BLaER1 (cell line): Measurements from ENCODE around the gene TTLL11.
"Not testable (repeated sequence)": the region's sequence is repeated elsewhere in the genome, so short reads cannot be mapped to it uniquely, and the experiment has no call there.

Experiments used
- H3K27ac ChIP-seq: shearing (Covaris generic); formaldehyde crosslinking; 2 replicates; pipeline ENCODE4 v1.8.1; 2022
- H3K27me3 ChIP-seq: shearing (Covaris generic); formaldehyde crosslinking; 2 replicates; pipeline ENCODE4 v1.8.1; 2022
- H3K36me3 ChIP-seq: shearing (Covaris generic); formaldehyde crosslinking; 2 replicates; pipeline ENCODE4 v1.8.1; 2022
- H3K4me1 ChIP-seq: shearing (Covaris generic); formaldehyde crosslinking; 2 replicates; pipeline ENCODE4 v1.8.1; 2022
- H3K4me2 ChIP-seq: shearing (Covaris generic); formaldehyde crosslinking; 2 replicates; pipeline ENCODE4 v1.8.1; 2022
- H3K4me3 ChIP-seq: shearing (Covaris generic); formaldehyde crosslinking; 2 replicates; pipeline ENCODE4 v1.8.1; 2022
- H3K9ac ChIP-seq: shearing (Covaris generic); formaldehyde crosslinking; 2 replicates; pipeline ENCODE4 v1.8.1; 2022
- H3K9me3 ChIP-seq: shearing (Covaris generic); formaldehyde crosslinking; 2 replicates; pipeline ENCODE4 v1.8.1; 2022
- H4K20me1 ChIP-seq: shearing (Covaris generic); formaldehyde crosslinking; 2 replicates; pipeline ENCODE4 v1.8.1; 2022
- Cebpa-rat ChIP-seq: shearing (Covaris generic); IDR thresholded peaks from 2 replicates; pipeline ENCODE4 v1.8.1; 2022

Gene TTLL11

GRCh38 chr9:122118343-122119165 lies 25.4 kb upstream of the TTLL11 start:
- no peak overlapping the region for H3K27ac ChIP-seq
- H3K36me3 ChIP-seq, result no peaks in the 10 kb centered on the region
- no peaks in the 10 kb centered on the region for H3K4me1 ChIP-seq
- no peaks in the 10 kb centered on the region for H4K20me1 ChIP-seq
- no peak overlapping the region for H3K9ac ChIP-seq
- H3K9me3 ChIP-seq, result no peaks in the 10 kb centered on the region
- no peak overlapping the region for H3K4me2 ChIP-seq
- no peak overlapping the region for H3K4me3 ChIP-seq
- TF ChIP-seq Cebpa-rat, result no peak
- H3K27me3 ChIP-seq, result no peaks in the 10 kb centered on the region

GRCh38 chr9:122117241-122117640 lies 24.1 kb upstream of the TTLL11 start:
- H3K9me3 ChIP-seq, H3K27me3 ChIP-seq, H3K4me1 ChIP-seq: not testable (repeated sequence)

DNA sequence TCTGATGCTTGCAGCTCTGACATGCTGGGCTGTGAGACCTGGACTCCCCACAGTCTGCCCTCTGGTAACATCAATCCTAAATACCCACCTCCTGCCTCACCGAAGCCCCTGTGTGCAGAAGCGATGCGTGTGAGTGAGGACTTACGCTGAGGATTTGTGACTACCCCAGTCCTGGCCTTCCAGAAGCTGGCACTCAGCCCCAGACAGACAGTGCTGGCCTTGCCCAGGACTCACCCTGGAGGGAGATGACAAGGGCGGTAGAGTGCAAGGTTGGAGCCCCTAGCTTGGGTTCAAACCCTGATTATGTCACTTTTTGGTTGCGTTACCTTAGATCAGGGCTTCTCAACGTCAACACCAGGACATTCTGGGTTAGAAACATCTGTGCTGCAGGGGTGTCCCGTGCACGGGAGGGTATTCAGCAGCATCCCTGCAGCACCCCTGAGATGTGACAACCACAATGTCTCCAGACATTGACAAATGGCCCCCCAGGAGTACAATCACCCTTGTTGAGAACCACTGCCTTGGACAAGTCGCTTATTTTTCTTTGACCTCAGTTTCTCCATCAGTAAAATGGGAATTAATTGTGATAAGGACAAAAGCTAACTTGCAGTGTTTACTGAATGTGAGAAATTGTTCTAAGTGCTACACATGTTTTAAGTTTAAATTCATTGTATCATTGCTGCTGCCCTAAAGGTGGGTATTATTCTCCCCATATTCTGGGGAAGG lies 23.5 kb upstream of the TTLL11 start:
- Histone ChIP-seq H3K27ac (no peak overlapping the region), H3K36me3 (no peaks in the 10 kb centered on the region), H3K27me3 (no peaks in the 10 kb centered on the region), H3K4me2 (no peak overlapping the region), H3K4me1 (no peaks in the 10 kb centered on the region), H3K9ac (no peak overlapping the region), H3K4me3 (no peak overlapping the region), H3K9me3 (no peaks in the 10 kb centered on the region), H4K20me1 (no peaks in the 10 kb centered on the region)
- no peak for TF ChIP-seq Cebpa-rat

More at GRCh38 chr9:122117241-122117640, 24.1 kb upstream of the TTLL11 start:
- not testable (repeated sequence) for H3K9ac ChIP-seq, H3K27ac ChIP-seq, H4K20me1 ChIP-seq, H3K36me3 ChIP-seq, H3K4me3 ChIP-seq, H3K4me2 ChIP-seq

DNA sequence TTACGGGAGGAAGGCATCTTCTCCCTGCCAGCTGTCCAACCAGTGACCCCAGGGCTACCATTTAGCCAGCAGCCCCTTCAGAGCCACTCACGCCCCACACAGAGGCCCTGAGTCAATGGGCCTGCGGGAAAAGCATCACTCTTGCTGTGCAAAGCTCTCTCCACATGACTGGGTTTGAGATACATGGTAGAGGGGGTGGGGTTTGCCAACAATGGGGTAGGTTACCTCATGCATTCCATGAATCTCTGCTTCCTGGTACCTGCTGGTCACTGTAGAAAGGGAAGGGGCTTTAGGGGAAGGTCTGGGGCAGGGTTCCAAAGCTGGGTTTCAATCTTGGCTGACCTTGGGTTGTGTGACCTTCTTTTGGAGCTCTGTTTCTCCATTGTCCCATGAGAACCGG lies 22.9 kb upstream of the TTLL11 start:
- Histone ChIP-seq H3K9me3 (no peaks in the 10 kb centered on the region), H3K27me3 (no peaks in the 10 kb centered on the region), H4K20me1 (no peaks in the 10 kb centered on the region), H3K4me3 (no peak overlapping the region), H3K27ac (no peak overlapping the region), H3K4me1 (no peaks in the 10 kb centered on the region), H3K4me2 (no peak overlapping the region), H3K9ac (no peak overlapping the region), H3K36me3 (no peaks in the 10 kb centered on the region)
- TF ChIP-seq Cebpa-rat, result no peak

GRCh38 chr9:122115176-122116035 lies 22.3 kb upstream of the TTLL11 start:
- Histone ChIP-seq H3K36me3 (no peaks in the 10 kb centered on the region), H4K20me1 (no peaks in the 10 kb centered on the region), H3K9ac (no peak overlapping the region)

GRCh38 chr9:122113574-122113973 lies 20.5 kb upstream of the TTLL11 start:
- Histone ChIP-seq H3K9ac (no peak overlapping the region), H3K4me1 (no peaks in the 10 kb centered on the region), H3K36me3 (no peaks in the 10 kb centered on the region), H3K4me3 (no peak overlapping the region), H4K20me1 (no peaks in the 10 kb centered on the region), H3K27me3 (no peaks in the 10 kb centered on the region), H3K27ac (no peak overlapping the region), H3K9me3 (no peaks in the 10 kb centered on the region), H3K4me2 (no peak overlapping the region)
- no peak for TF ChIP-seq Cebpa-rat

More at GRCh38 chr9:122115176-122116035, 22.3 kb upstream of the TTLL11 start:
- Histone ChIP-seq H3K4me2 (no peak overlapping the region), H3K27me3 (no peaks in the 10 kb centered on the region), H3K27ac (no peak overlapping the region), H3K4me1 (no peaks in the 10 kb centered on the region), H3K9me3 (no peaks in the 10 kb centered on the region), H3K4me3 (no peak overlapping the region)
- no peak for TF ChIP-seq Cebpa-rat

DNA sequence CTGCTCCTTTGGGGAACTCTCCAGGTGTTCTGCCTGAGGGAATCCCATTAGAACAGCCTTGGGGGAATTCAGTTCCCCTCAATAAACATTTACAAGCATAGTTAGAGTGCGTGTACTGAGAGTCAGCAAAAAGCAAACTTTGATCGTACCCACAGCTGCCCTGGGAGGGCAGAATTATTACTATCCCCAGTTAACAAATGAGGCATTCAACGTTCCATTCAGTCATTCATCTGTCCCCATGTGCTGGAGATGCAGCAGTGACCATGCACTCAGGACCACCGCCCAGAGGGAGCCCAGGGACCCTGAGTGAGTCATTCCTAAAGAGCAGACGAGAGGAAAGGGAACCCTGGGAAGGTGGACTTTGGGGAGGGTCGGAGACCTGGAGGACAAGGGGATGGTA lies 19.1 kb upstream of the TTLL11 start:
- Histone ChIP-seq H3K4me2 (no peak overlapping the region), H4K20me1 (no peaks in the 10 kb centered on the region), H3K27ac (no peak overlapping the region), H3K9ac (no peak overlapping the region), H3K4me1 (no peaks in the 10 kb centered on the region), H3K9me3 (no peaks in the 10 kb centered on the region), H3K4me3 (no peak overlapping the region), H3K36me3 (no peaks in the 10 kb centered on the region), H3K27me3 (no peaks in the 10 kb centered on the region)
- TF ChIP-seq Cebpa-rat, result no peak

DNA sequence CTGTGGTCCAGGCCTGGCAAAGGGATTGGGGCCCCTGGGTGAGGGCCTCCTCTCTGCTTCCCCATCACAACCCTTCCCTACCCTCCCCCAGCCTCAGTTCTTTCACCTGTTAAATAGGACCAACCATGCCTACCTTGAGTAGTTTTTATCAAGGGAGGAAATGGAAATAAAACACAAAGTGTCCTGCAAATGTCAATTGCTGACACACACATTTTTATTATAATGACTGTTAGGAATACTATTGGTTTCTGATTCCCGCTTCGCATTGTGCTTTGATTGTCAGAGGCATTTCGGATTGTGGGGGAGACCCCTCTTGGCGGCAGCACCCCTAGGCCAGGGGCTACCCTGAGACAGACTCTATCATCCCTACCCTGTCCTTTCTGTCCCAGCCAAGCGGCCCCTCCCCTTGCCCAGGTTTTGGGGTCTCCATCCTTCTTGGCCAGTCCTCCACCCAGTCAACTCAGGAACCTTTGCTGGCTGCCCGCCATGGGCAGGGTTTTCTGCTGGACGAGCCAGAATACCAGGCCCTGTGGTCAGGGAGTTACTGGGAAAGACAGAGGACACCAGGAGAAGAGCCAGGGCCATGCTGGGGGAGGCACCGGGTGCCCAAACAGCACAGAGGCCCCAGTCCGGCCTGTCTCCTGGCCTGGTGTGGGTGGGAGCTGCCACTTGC lies 18.4 kb upstream of the TTLL11 start:
- H3K9ac ChIP-seq, result no peak overlapping the region

DNA sequence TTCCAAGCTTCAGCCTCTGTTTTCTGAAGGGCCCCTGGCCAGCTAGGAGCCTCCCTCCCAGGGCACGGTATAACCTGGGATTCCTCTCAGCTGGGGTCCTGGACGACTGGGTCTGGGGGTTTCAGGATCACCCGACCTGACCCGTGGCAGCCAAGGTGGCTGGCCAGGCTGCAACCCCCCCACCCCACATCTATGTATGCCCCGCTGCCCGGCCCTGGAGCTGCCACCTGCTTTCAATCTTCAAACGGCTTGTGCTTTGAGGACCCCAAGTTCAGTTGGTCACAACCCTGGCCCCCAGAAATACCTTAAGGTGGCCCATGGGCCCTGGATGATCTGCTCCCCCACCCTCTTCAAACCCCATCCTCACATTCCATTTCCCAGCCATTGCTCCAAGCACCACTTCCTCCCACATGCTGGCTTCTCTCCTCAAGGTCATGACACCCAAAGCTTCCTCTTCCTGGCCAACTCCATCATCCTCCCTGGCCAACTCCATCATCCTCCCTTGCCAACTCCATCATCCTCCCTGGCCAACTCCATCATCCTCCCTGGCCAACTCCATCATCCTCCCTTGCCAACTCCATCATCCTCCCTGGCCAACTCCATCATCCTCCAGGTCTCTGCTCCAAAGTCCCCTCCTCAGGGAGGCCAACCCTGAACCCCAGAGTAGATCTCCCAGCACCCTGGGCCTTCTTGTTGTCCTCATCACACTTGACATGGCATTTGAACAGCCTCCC lies 17.2 kb upstream of the TTLL11 start:
- Histone ChIP-seq H3K4me2 (no peak overlapping the region), H4K20me1 (no peaks in the 10 kb centered on the region), H3K36me3 (no peaks in the 10 kb centered on the region), H3K4me1 (no peaks in the 10 kb centered on the region), H3K27me3 (no peaks in the 10 kb centered on the region), H3K27ac (no peak overlapping the region), H3K9me3 (no peaks in the 10 kb centered on the region), H3K9ac (no peak overlapping the region), H3K4me3 (no peak overlapping the region)
- no peak for TF ChIP-seq Cebpa-rat

More for the DNA sequence above, 18.4 kb upstream of the TTLL11 start:
- Histone ChIP-seq H3K4me1 (no peaks in the 10 kb centered on the region), H3K27me3 (no peaks in the 10 kb centered on the region), H3K4me3 (no peak overlapping the region), H3K4me2 (no peak overlapping the region), H3K36me3 (no peaks in the 10 kb centered on the region), H3K27ac (no peak overlapping the region), H4K20me1 (no peaks in the 10 kb centered on the region), H3K9me3 (no peaks in the 10 kb centered on the region)
- TF ChIP-seq Cebpa-rat, result no peak
